ENCODE measurements around the gene PTPRG. TPM values are rescaled to one million over a fixed set of nuclear protein-coding genes. Genes with fewer than 3 reads are reported as not detected.

PTPRG gene
- total and polyA plus RNA-seq, 12 donors: 6.3 to 119 (median 72.2) TPM

GRCh38 chr3:61877359-61878138 is 316.2 kb downstream of the PTPRG start:
- Histone ChIP-seq H3K9me3 (replicated peaks in 1 of 3) (no peaks in the 10 kb centered on the region), H3K4me1 (replicated peaks in 1 of 2) (peaks cover 0 to 10% of the 10 kb centered on the region in 2 donors), H3K27me3 (no peaks in the 10 kb centered on the region), H3K4me3 (no peak overlapping the region), H3K27ac (no peak overlapping the region), H3K36me3 (replicated peaks in 1 of 2) (no peaks in the 10 kb centered on the region)
- TF ChIP-seq CTCF (IDR thresholded peaks at IDR 0.05) (no peak), POLR2A (IDR thresholded peaks at IDR 0.05) (no peak)
- 69 to 82% (median 75%) methylated on average over 6 of the region's 6 CpGs for WGBS, 4 donors
- intact Hi-C loops (cut with DNase I): no loop called here
- no peak for DNase-seq

- intact Hi-C loops (cut with DNase I): no loop called here
- H3K9me3 ChIP-seq (replicated peaks in 1 of 3): no peaks in the 10 kb centered on the region
- no peak for TF ChIP-seq POLR2A (IDR thresholded peaks at IDR 0.05)
- TF ChIP-seq CTCF (IDR thresholded peaks at IDR 0.05): no peak
- no peaks in the 10 kb centered on the region for H3K36me3 ChIP-seq (replicated peaks in 1 of 2)
- H3K4me1 ChIP-seq (replicated peaks in 1 of 2): peaks cover 0 to 6% of the 10 kb centered on the region in 2 donors
- H3K4me3 ChIP-seq: no peak overlapping the region
- no peak overlapping the region for H3K27ac ChIP-seq
- H3K27me3 ChIP-seq: no peaks in the 10 kb centered on the region
- DNase-seq: no peak
Observed at GRCh38 chr3:61882253-61882652, 320.9 kb downstream of the PTPRG start.

- no peak for DNase-seq
- H3K27me3 ChIP-seq: no peaks in the 10 kb centered on the region
- peaks cover 5 to 9% of the 10 kb centered on the region in 2 donors for H3K4me1 ChIP-seq (replicated peaks in 1 of 2)
- no peak for TF ChIP-seq POLR2A (IDR thresholded peaks at IDR 0.05)
- no peak for TF ChIP-seq CTCF (IDR thresholded peaks at IDR 0.05)
- H3K4me3 ChIP-seq: no peak overlapping the region
- intact Hi-C loops (cut with DNase I): no loop called here
- H3K9me3 ChIP-seq (replicated peaks in 1 of 3): no peaks in the 10 kb centered on the region
- H3K27ac ChIP-seq: no peak overlapping the region
- 87 to 91% (median 91%) methylated on average over 4 of the region's 4 CpGs for WGBS, 4 donors
- H3K36me3 ChIP-seq (replicated peaks in 1 of 2): no peaks in the 10 kb centered on the region
Observed at GRCh38 chr3:61884794-61885193, 323.4 kb downstream of the PTPRG start.

- H3K9me3 ChIP-seq (replicated peaks in 1 of 3): no peaks in the 10 kb centered on the region
- peaks cover 10 to 15% of the 10 kb centered on the region in 2 donors for H3K4me1 ChIP-seq (replicated peaks in 1 of 2)
- no peaks in the 10 kb centered on the region for H3K27me3 ChIP-seq
- no peak for DNase-seq
- TF ChIP-seq POLR2A (IDR thresholded peaks at IDR 0.05) (no peak), CTCF (IDR thresholded peaks at IDR 0.05) (no peak)
- no peak overlapping the region for H3K4me3 ChIP-seq
- H3K27ac ChIP-seq: no peak overlapping the region
- H3K36me3 ChIP-seq (replicated peaks in 1 of 2): no peaks in the 10 kb centered on the region
- WGBS, 4 donors: 85 to 93% (median 88%) methylated on average over 5 to 6 of the region's 6 CpGs
- intact Hi-C loops (cut with DNase I): no loop called here
Observed at GRCh38 chr3:61885414-61885813, 324.0 kb downstream of the PTPRG start.

All from adrenal gland (tissue), 12 donors.